GM23338 (cell line): ENCODE results near the gene STOX2. TPM values are rescaled to one million over a fixed set of nuclear protein-coding genes. Genes with fewer than 3 reads are reported as not detected.
A peak's percentile ranks its signal among the peaks of the same experiment; 100 is the strongest.

Experiments used
- ATAC-seq: fragments of 200-7000 bp; cut with Tn5 transposase; 3 replicates; pipeline ENCODE4 v1.9.1; 2020
- DNase-seq: peaks from one replicate; pipeline ENCODE4 v3.0.0-alpha.2; 2015; ENCODE audit warnings: low spot score
- H2AFZ ChIP-seq: fragments of 200-600 bp; sonication (generic); 2 replicates; pipeline ENCODE4 v1.8.0; 2016; ENCODE audit warnings: antibody characterized with exemption, mild to moderate bottlenecking, moderate library complexity
- H3F3A ChIP-seq: fragments of 200-600 bp; sonication (generic); replicated peaks from 2 replicates; pipeline ENCODE4 v1.8.0; 2017; ENCODE audit warnings: antibody characterized with exemption, mixed run types, low read depth
- H3K27ac ChIP-seq: fragments of 200-600 bp; sonication (generic); 2 replicates; pipeline ENCODE4 v1.6.1; 2016; ENCODE audit warnings: low read depth
- H3K27me3 ChIP-seq: fragments of 200-600 bp; sonication (generic); 2 replicates; pipeline ENCODE4 v1.8.0; 2016; ENCODE audit warnings: mild to moderate bottlenecking, mixed run types, moderate library complexity; ENCODE audit not compliant: insufficient read depth
- H3K36me3 ChIP-seq: fragments of 200-600 bp; sonication (generic); 2 replicates; pipeline ENCODE4 v1.8.0; 2016; ENCODE audit warnings: mild to moderate bottlenecking; ENCODE audit not compliant: insufficient read depth
- H3K4me1 ChIP-seq: fragments of 200-600 bp; sonication (generic); 2 replicates; pipeline ENCODE4 v1.8.0; 2016; ENCODE audit warnings: mild to moderate bottlenecking, moderate library complexity; ENCODE audit not compliant: insufficient read depth
- H3K4me2 ChIP-seq: fragments of 200-600 bp; sonication (generic); 2 replicates; pipeline ENCODE4 v1.7.1; 2017; ENCODE audit warnings: mixed run types
- H3K4me3 ChIP-seq: fragments of 200-600 bp; sonication (generic); 2 replicates; pipeline ENCODE4 v1.6.1; 2016; ENCODE audit warnings: mixed run types
- H3K79me2 ChIP-seq: fragments of 200-600 bp; sonication (generic); replicated peaks from 2 replicates; pipeline ENCODE4 v1.8.0; 2017; ENCODE audit warnings: mild to moderate bottlenecking; ENCODE audit not compliant: insufficient read depth
- H3K9me2 ChIP-seq: fragments of 200-600 bp; sonication (generic); 2 replicates; pipeline ENCODE4 v1.8.0; 2017; ENCODE audit not compliant: insufficient read depth
- H4K20me1 ChIP-seq: fragments of 200-600 bp; sonication (generic); replicated peaks from 2 replicates; pipeline ENCODE4 v1.8.0; 2017; ENCODE audit warnings: mild to moderate bottlenecking; ENCODE audit not compliant: insufficient read depth
- H3K27ac Mint-ChIP-seq: 2 replicates; pipeline ENCODE4 v1.8.0; 2020; ENCODE audit warnings: inconsistent platforms, mild to moderate bottlenecking, moderate library complexity, mixed read lengths
- H3K27me3 Mint-ChIP-seq: 3 replicates; pipeline ENCODE4 v1.8.0; 2022; ENCODE audit warnings: low read depth, mild to moderate bottlenecking, moderate library complexity, mixed read lengths, inconsistent platforms; ENCODE audit not compliant: insufficient read depth, poor library complexity
- H3K36me3 Mint-ChIP-seq: 3 replicates; pipeline ENCODE4 v1.8.0; 2021; ENCODE audit warnings: low read depth, mild to moderate bottlenecking, inconsistent platforms, moderate library complexity, mixed read lengths
- H3K4me1 Mint-ChIP-seq: 3 replicates; pipeline ENCODE4 v1.8.0; 2020; ENCODE audit warnings: mild to moderate bottlenecking, inconsistent platforms, mixed read lengths
- H3K4me3 Mint-ChIP-seq: 3 replicates; pipeline ENCODE4 v1.8.0; 2021; ENCODE audit warnings: moderate library complexity, mild to moderate bottlenecking, inconsistent platforms, mixed read lengths
- H3K9me3 Mint-ChIP-seq: 3 replicates; pipeline ENCODE4 v1.8.0; 2020; ENCODE audit warnings: moderate library complexity, mild to moderate bottlenecking, inconsistent platforms, mixed read lengths
- CREB1 ChIP-seq: fragments of 250-450 bp; sonication (Bioruptor Pico); IDR thresholded peaks from 2 replicates; pipeline ENCODE4 v1.5.0; 2020; ENCODE audit warnings: low read depth, mild to moderate bottlenecking, moderate library complexity
- ETS1 ChIP-seq: IDR thresholded peaks from 2 replicates; pipeline ENCODE4 v1.6.1; 2016; ENCODE audit warnings: antibody characterized with exemption
- EZH2 ChIP-seq: fragments of 200-600 bp; sonication (generic); IDR thresholded peaks from one replicate; pipeline ENCODE4 v1.8.0; 2017; ENCODE audit warnings: antibody characterized with exemption, mild to moderate bottlenecking, low read depth; ENCODE audit not compliant: unreplicated experiment
- NANOG ChIP-seq: IDR thresholded peaks from 2 replicates; pipeline ENCODE4 v1.6.1; 2016; ENCODE audit warnings: antibody characterized with exemption, borderline replicate concordance
- POLR2AphosphoS5 ChIP-seq: IDR thresholded peaks from 2 replicates; pipeline ENCODE4 v1.6.1; 2016; ENCODE audit warnings: antibody characterized with exemption, low read depth
- STAT1 ChIP-seq: IDR thresholded peaks from one replicate; pipeline ENCODE4 v1.6.1; 2016; ENCODE audit warnings: antibody characterized with exemption; ENCODE audit not compliant: unreplicated experiment
- ZNF114 ChIP-seq: fragments of 250-450 bp; sonication (Bioruptor Pico); IDR thresholded peaks from 2 replicates; pipeline ENCODE4 v1.5.0; 2020; ENCODE audit warnings: mild to moderate bottlenecking, moderate library complexity
- polyA plus RNA-seq: library from polyadenylated mRNA; unstranded; fragments of >200 nt; fragmentation: Nextera tagmentation; extraction: Ambion mirVana; gene quantifications from 2 replicates; pipeline ENCODE4 v1.2.1, GENCODE V29; 2016
- total RNA-seq: library from RNA; depleted of rRNA; stranded (reverse); fragments of >200 nt; shearing (Covaris generic); gene quantifications from 2 replicates; pipeline ENCODE4 v1.2.3, GENCODE V29; 2014
- TF ChIP-seq, protein P1 (sequence below), 2 experiments: fragments of 200-600 bp in 1 of 2; sonication (generic) in 1 of 2; conservative IDR thresholded peaks; 2 replicates each; pipeline versions ENCODE4 v1.5.1 to v1.6.1; 2016 to 2017; ENCODE audit warnings: antibody characterized with exemption in 2 of 2, low read depth in 2 of 2, mild to moderate bottlenecking in 2 of 2, moderate library complexity in 1 of 2
- TF ChIP-seq, protein P2 (sequence below): fragments of 250-450 bp; sonication (Bioruptor Pico); IDR thresholded peaks from 2 replicates; pipeline ENCODE4 v1.5.0; 2020; ENCODE audit warnings: mild to moderate bottlenecking, moderate library complexity
- TF ChIP-seq, protein P3 (sequence below): IDR thresholded peaks from one replicate; pipeline ENCODE4 v1.6.1; 2018; ENCODE audit warnings: antibody characterized with exemption; ENCODE audit not compliant: unreplicated experiment

The STOX2 gene
- total and polyA plus RNA-seq, 2 experiments from 2014 or later, result 19.8 to 20.6 TPM

DNA sequence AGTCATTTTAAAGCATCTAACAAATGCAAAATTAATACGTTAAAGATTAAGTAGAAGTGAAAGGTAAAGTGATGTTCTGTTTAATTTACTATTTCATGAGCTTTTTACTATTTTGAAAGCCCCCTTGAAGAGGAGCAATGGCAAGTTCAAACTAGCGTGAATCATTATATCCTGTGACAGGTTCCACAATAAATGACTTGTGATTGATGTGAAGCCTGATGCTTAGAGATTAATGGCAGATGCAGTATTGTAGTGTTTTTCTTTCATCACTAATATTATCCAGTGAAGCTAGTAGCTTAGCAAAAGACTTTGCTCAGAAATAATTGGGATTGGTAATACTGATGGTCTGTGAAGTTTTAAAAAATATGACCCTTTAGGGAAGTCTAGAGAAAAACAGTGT lies 57.3 kb downstream of the STOX2 start:
- H3K9me2 ChIP-seq, result no peaks in the 10 kb centered on the region
- no peak overlapping the region for H3K4me3 Mint-ChIP-seq
- H3K27me3 ChIP-seq, result no peaks in the 10 kb centered on the region
- H3K79me2 ChIP-seq, result peaks cover 88% of the 10 kb centered on the region
- peaks cover 32% of the 10 kb centered on the region for H3K4me1 Mint-ChIP-seq
- H3K27ac ChIP-seq, result no peak overlapping the region
- no peaks in the 10 kb centered on the region for H3F3A ChIP-seq
- H3K36me3 Mint-ChIP-seq, result no peaks in the 10 kb centered on the region
- DNase-seq, result no peak
- no peak overlapping the region for H3K27ac Mint-ChIP-seq
- peaks cover 6% of the 10 kb centered on the region for H3K27me3 Mint-ChIP-seq
- peaks cover 45% of the 10 kb centered on the region for H3K4me1 ChIP-seq
- no peaks in the 10 kb centered on the region for H3K9me3 Mint-ChIP-seq
- no peak for TF ChIP-seq CREB1
- peak overlapping the region; percentile 22; the same call in 1 of the 2 replicates for H3K4me2 ChIP-seq
- no peak overlapping the region for H3K4me3 ChIP-seq
- no peak for ATAC-seq
- no peaks in the 10 kb centered on the region for H3K36me3 ChIP-seq
- no peak overlapping the region for H2AFZ ChIP-seq
- H4K20me1 ChIP-seq, result peaks cover 3% of the 10 kb centered on the region; the same call in 1 of the 2 replicates

DNA sequence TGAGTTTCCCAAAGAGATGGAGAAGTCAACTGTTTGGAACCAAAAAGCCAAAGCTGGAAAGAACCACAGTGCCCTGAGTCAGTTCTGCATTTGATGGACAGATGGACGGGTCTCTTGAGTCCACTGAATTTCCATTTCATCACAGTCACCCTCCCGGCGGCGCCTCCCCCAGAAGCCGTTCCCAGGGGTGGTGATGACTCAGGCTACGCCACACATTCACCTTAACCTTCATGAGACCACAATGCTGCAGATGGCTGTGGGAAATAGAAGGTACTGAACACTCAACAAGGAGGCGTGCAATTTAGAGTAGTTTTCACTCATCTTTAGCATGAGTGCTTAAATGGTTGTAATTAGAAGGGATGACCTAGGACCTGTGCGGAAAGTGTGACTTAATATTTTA lies 61.3 kb downstream of the STOX2 start:
- peaks cover 49% of the 10 kb centered on the region for H3K4me1 Mint-ChIP-seq
- H2AFZ ChIP-seq, result no peak overlapping the region
- H3K4me1 ChIP-seq, result peaks cover 21% of the 10 kb centered on the region
- no peak for DNase-seq
- H3K36me3 ChIP-seq, result no peaks in the 10 kb centered on the region
- no peak for ATAC-seq
- H3K27me3 Mint-ChIP-seq, result peaks cover 6% of the 10 kb centered on the region
- H3K4me3 Mint-ChIP-seq, result no peak overlapping the region
- H3K36me3 Mint-ChIP-seq, result no peaks in the 10 kb centered on the region
- peaks cover 84% of the 10 kb centered on the region for H3K79me2 ChIP-seq
- H4K20me1 ChIP-seq, result no peaks in the 10 kb centered on the region
- no peaks in the 10 kb centered on the region for H3K9me2 ChIP-seq
- no peaks in the 10 kb centered on the region for H3K27me3 ChIP-seq
- no peak overlapping the region for H3K27ac Mint-ChIP-seq
- no peak overlapping the region for H3K4me3 ChIP-seq
- H3K27ac ChIP-seq, result no peak overlapping the region
- no peaks in the 10 kb centered on the region for H3F3A ChIP-seq
- H3K9me3 Mint-ChIP-seq, result no peaks in the 10 kb centered on the region
- H3K4me2 ChIP-seq, result no peak overlapping the region
- TF ChIP-seq ETS1 (no peak), STAT1 (no peak), ZNF114 (CRISPR knock-in tag) (no peak), POLR2AphosphoS5 (no peak), EZH2 (no peak), NANOG (no peak)
- TF ChIP-seq, protein P1, sequence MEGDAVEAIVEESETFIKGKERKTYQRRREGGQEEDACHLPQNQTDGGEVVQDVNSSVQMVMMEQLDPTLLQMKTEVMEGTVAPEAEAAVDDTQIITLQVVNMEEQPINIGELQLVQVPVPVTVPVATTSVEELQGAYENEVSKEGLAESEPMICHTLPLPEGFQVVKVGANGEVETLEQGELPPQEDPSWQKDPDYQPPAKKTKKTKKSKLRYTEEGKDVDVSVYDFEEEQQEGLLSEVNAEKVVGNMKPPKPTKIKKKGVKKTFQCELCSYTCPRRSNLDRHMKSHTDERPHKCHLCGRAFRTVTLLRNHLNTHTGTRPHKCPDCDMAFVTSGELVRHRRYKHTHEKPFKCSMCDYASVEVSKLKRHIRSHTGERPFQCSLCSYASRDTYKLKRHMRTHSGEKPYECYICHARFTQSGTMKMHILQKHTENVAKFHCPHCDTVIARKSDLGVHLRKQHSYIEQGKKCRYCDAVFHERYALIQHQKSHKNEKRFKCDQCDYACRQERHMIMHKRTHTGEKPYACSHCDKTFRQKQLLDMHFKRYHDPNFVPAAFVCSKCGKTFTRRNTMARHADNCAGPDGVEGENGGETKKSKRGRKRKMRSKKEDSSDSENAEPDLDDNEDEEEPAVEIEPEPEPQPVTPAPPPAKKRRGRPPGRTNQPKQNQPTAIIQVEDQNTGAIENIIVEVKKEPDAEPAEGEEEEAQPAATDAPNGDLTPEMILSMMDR (conservative IDR thresholded peaks at IDR 0.05; ENCODE audit: low read depth in 2 of 2), result no peak
- TF ChIP-seq, protein P2, sequence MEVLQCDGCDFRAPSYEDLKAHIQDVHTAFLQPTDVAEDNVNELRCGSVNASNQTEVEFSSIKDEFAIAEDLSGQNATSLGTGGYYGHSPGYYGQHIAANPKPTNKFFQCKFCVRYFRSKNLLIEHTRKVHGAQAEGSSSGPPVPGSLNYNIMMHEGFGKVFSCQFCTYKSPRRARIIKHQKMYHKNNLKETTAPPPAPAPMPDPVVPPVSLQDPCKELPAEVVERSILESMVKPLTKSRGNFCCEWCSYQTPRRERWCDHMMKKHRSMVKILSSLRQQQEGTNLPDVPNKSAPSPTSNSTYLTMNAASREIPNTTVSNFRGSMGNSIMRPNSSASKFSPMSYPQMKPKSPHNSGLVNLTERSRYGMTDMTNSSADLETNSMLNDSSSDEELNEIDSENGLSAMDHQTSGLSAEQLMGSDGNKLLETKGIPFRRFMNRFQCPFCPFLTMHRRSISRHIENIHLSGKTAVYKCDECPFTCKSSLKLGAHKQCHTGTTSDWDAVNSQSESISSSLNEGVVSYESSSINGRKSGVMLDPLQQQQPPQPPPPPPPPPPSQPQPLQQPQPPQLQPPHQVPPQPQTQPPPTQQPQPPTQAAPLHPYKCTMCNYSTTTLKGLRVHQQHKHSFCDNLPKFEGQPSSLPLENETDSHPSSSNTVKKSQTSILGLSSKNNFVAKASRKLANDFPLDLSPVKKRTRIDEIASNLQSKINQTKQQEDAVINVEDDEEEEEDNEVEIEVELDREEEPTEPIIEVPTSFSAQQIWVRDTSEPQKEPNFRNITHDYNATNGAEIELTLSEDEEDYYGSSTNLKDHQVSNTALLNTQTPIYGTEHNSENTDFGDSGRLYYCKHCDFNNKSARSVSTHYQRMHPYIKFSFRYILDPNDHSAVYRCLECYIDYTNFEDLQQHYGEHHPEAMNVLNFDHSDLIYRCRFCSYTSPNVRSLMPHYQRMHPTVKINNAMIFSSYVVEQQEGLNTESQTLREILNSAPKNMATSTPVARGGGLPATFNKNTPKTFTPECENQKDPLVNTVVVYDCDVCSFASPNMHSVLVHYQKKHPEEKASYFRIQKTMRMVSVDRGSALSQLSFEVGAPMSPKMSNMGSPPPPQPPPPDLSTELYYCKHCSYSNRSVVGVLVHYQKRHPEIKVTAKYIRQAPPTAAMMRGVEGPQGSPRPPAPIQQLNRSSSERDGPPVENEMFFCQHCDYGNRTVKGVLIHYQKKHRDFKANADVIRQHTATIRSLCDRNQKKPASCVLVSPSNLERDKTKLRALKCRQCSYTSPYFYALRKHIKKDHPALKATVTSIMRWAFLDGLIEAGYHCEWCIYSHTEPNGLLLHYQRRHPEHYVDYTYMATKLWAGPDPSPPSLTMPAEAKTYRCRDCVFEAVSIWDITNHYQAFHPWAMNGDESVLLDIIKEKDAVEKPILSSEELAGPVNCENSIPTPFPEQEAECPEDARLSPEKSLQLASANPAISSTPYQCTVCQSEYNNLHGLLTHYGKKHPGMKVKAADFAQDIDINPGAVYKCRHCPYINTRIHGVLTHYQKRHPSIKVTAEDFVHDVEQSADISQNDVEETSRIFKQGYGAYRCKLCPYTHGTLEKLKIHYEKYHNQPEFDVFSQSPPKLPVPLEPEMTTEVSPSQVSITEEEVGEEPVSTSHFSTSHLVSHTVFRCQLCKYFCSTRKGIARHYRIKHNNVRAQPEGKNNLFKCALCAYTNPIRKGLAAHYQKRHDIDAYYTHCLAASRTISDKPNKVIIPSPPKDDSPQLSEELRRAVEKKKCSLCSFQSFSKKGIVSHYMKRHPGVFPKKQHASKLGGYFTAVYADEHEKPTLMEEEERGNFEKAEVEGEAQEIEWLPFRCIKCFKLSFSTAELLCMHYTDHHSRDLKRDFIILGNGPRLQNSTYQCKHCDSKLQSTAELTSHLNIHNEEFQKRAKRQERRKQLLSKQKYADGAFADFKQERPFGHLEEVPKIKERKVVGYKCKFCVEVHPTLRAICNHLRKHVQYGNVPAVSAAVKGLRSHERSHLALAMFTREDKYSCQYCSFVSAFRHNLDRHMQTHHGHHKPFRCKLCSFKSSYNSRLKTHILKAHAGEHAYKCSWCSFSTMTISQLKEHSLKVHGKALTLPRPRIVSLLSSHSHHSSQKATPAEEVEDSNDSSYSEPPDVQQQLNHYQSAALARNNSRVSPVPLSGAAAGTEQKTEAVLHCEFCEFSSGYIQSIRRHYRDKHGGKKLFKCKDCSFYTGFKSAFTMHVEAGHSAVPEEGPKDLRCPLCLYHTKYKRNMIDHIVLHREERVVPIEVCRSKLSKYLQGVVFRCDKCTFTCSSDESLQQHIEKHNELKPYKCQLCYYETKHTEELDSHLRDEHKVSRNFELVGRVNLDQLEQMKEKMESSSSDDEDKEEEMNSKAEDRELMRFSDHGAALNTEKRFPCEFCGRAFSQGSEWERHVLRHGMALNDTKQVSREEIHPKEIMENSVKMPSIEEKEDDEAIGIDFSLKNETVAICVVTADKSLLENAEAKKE, result no peak
- TF ChIP-seq, protein P3, sequence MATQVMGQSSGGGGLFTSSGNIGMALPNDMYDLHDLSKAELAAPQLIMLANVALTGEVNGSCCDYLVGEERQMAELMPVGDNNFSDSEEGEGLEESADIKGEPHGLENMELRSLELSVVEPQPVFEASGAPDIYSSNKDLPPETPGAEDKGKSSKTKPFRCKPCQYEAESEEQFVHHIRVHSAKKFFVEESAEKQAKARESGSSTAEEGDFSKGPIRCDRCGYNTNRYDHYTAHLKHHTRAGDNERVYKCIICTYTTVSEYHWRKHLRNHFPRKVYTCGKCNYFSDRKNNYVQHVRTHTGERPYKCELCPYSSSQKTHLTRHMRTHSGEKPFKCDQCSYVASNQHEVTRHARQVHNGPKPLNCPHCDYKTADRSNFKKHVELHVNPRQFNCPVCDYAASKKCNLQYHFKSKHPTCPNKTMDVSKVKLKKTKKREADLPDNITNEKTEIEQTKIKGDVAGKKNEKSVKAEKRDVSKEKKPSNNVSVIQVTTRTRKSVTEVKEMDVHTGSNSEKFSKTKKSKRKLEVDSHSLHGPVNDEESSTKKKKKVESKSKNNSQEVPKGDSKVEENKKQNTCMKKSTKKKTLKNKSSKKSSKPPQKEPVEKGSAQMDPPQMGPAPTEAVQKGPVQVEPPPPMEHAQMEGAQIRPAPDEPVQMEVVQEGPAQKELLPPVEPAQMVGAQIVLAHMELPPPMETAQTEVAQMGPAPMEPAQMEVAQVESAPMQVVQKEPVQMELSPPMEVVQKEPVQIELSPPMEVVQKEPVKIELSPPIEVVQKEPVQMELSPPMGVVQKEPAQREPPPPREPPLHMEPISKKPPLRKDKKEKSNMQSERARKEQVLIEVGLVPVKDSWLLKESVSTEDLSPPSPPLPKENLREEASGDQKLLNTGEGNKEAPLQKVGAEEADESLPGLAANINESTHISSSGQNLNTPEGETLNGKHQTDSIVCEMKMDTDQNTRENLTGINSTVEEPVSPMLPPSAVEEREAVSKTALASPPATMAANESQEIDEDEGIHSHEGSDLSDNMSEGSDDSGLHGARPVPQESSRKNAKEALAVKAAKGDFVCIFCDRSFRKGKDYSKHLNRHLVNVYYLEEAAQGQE, result no peak
